ENCODE results near the gene CAMTA1.

DNA sequence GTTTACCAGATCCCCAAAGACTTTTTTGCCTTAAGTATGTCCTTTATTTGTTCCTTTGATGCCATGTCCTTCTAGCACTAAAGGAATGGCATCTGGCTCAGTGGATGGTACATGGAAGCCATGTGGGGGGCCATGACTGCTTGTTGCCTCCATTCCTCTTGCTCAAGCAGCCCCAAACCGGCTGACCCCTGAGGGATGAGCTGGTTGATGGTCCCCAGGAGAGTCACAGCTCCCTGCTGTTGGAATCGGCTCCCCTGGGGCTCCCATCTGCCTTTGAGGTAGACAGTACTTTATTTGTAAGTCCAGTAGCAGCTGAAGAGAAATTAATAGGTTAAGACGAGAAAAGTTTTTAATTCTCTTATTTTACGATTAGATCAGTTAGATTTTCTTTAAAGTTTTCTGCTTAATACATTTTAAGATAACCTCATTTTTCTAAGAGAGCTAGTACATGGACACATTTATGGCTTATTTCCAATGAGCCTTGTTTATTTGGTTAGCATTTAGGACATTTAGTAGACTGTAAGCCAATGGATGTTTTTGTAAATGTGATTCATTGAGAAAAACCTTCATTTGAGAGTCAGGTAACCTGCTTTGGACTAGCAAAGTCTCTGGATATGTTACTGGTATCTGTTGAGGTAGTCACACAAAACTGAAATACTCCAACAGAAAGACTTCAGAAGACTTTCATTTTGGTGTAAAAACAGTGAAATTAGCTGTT is 88.2 kb downstream of the CAMTA1 start:
- TF ChIP-seq, protein P1, sequence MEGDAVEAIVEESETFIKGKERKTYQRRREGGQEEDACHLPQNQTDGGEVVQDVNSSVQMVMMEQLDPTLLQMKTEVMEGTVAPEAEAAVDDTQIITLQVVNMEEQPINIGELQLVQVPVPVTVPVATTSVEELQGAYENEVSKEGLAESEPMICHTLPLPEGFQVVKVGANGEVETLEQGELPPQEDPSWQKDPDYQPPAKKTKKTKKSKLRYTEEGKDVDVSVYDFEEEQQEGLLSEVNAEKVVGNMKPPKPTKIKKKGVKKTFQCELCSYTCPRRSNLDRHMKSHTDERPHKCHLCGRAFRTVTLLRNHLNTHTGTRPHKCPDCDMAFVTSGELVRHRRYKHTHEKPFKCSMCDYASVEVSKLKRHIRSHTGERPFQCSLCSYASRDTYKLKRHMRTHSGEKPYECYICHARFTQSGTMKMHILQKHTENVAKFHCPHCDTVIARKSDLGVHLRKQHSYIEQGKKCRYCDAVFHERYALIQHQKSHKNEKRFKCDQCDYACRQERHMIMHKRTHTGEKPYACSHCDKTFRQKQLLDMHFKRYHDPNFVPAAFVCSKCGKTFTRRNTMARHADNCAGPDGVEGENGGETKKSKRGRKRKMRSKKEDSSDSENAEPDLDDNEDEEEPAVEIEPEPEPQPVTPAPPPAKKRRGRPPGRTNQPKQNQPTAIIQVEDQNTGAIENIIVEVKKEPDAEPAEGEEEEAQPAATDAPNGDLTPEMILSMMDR (IDR thresholded peaks at IDR 0.05; ENCODE audit: low read length), result no peak
- TF ChIP-seq EZH2 (optimal IDR thresholded peaks at IDR 0.05; ENCODE audit: low read depth, low read length), result no peak
